ENCODE measurements around the gene TGM2. TPM values are rescaled to one million over a fixed set of nuclear protein-coding genes. Genes with fewer than 3 reads are reported as not detected.

Gene TGM2
- total and polyA plus RNA-seq, 9 of the 15 experiments (the other 6 are each of a cell fraction or from before 2014, with no cell fraction given) = 5.5 to 78.5 (median 37.6) TPM

GRCh38 chr20:38108986-38109541 is 56.0 kb downstream of the TGM2 start (continued):
- TF ChIP-seq, protein P1, sequence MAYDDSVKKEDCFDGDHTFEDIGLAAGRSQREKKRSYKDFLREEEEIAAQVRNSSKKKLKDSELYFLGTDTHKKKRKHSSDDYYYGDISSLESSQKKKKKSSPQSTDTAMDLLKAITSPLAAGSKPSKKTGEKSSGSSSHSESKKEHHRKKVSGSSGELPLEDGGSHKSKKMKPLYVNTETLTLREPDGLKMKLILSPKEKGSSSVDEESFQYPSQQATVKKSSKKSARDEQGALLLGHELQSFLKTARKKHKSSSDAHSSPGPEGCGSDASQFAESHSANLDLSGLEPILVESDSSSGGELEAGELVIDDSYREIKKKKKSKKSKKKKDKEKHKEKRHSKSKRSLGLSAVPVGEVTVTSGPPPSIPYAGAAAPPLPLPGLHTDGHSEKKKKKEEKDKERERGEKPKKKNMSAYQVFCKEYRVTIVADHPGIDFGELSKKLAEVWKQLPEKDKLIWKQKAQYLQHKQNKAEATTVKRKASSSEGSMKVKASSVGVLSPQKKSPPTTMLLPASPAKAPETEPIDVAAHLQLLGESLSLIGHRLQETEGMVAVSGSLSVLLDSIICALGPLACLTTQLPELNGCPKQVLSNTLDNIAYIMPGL (CRISPR knock-in tag; IDR thresholded peaks at IDR 0.05) = no peak
- TF ChIP-seq NFYB (IDR thresholded peaks at IDR 0.05; ENCODE audit: extremely low read depth, insufficient read length) (no peak), NR1H2 (CRISPR knock-in tag; IDR thresholded peaks at IDR 0.05) (no peak), ZNF184 (CRISPR knock-in tag; IDR thresholded peaks at IDR 0.05) (no peak), NCOA6 (IDR thresholded peaks at IDR 0.05) (no peak), KDM5B (IDR thresholded peaks at IDR 0.05; ENCODE audit: insufficient replicate concordance, low read depth, low read length) (no peak), GATAD2B (IDR thresholded peaks at IDR 0.05; ENCODE audit: borderline replicate concordance) (no peak)

DNA sequence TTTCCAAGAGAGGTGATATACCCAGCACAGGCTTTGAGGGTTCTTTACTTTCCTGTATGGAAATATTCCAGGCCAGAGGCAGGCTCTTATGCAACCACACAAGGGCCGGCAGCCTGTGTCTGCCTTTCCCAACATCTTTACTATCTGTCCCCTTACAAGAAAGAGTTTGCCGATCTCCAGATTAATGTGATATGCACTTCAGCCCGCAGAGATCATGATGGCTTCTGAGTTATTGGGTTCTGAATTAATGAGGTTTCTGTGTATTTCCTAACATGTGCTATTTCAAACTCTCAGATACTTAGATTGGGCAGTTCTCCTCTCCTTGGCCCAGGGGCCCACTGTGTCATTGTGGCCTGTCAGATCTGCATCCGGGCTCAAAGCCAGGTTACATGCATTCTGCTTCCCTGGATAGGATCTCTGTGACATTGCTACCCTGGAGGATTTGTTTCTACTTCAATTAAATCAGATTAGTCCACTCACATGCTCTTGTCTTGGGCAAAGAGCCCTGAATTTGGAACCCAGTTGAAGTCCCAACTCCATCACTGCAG is 56.6 kb downstream of the TGM2 start:
- intact Hi-C loops (cut with micrococcal nuclease) = no loop called here
- H3K4me2 ChIP-seq (ENCODE audit: insufficient read depth, low read length) = no peak overlapping the region
- no peak for ATAC-seq
- H4K20me1 ChIP-seq (replicated peaks; ENCODE audit: control insufficient read depth, insufficient read depth, low read length) = no peaks in the 10 kb centered on the region
- in situ Hi-C loops (cut with MboI) = no loop called here
- H3K4me1 ChIP-seq (replicated peaks in 1 of 2; ENCODE audit: control insufficient read depth in 2 of 2, insufficient read depth in 2 of 2, low read length in 2 of 2) = peaks cover 11 to 25% of the 10 kb centered on the region in 2 experiments
- no peaks in the 10 kb centered on the region for H3K27me3 ChIP-seq (ENCODE audit: control insufficient read depth in 2 of 2, insufficient read depth in 2 of 2, low read length in 2 of 2)
- POLR2A ChIA-PET = no interaction called here
- DNase-seq (ENCODE audit: extremely low read depth in 1 of 4, low spot score in 3 of 4) = no peak
- FAIRE-seq = no peak
- H3K9me3 ChIP-seq (replicated peaks; ENCODE audit: control insufficient read depth, insufficient read depth, low read depth, low read length) = no peaks in the 10 kb centered on the region
- 46% methylated on average over 4 of the region's 4 CpGs for WGBS (ENCODE audit: insufficient coverage, low coverage, missing lambda C conversion rate)
- H3K36me3 ChIP-seq (ENCODE audit: control insufficient read depth, insufficient read depth, low read length) = no peaks in the 10 kb centered on the region
- no peak overlapping the region for H3K4me3 ChIP-seq
- no peaks in the 10 kb centered on the region for H3K9me1 ChIP-seq (ENCODE audit: control insufficient read depth, insufficient read depth, low read length)
- H3K79me2 ChIP-seq (ENCODE audit: control insufficient read depth, insufficient read depth, low read length) = no peaks in the 10 kb centered on the region
- H3K9ac ChIP-seq (ENCODE audit: insufficient read depth in 1 of 2, low read depth in 2 of 2, low read length in 2 of 2) = no peak overlapping the region
- TF ChIP-seq NR3C1 (CRISPR knock-in tag; IDR thresholded peaks at IDR 0.05) (no peak), CHD2 (IDR thresholded peaks at IDR 0.05; ENCODE audit: low read depth, low read length) (no peak), ZNF551 (CRISPR knock-in tag; IDR thresholded peaks at IDR 0.05) (no peak), ZNF75A (CRISPR knock-in tag; IDR thresholded peaks at IDR 0.05) (no peak), CEBPG (CRISPR knock-in tag; IDR thresholded peaks at IDR 0.05) (no peak), CEBPG (tag; conservative IDR thresholded peaks at IDR 0.05 in 1 of 2, IDR thresholded peaks at IDR 0.05 in 1 of 2) (peak in 1 of 2 experiments; percentile 77; a peak in 2 of 4 replicates), KDM1A (IDR thresholded peaks at IDR 0.05) (no peak), CCNT2 (IDR thresholded peaks at IDR 0.05; ENCODE audit: borderline replicate concordance, extremely low read depth, insufficient read length, low read depth, low read length) (no peak), CEBPB (tag; IDR thresholded peaks at IDR 0.05) (peak; percentile 63)
- CTCF ChIA-PET (ENCODE audit: low intra/inter-chr PET ratio) = no interaction called here
- no peak overlapping the region for H2AFZ ChIP-seq (ENCODE audit: low read depth, low read length)
- no peak overlapping the region for H3K27ac ChIP-seq (ENCODE audit: extremely low read depth, low read depth, low read length)
- no TSS peak for BruUV-seq (replicated peaks)
